ENCODE results near the gene GPR157.

GPR157 gene

GRCh38 chr1:9093091-9093490 is 35.8 kb downstream of the GPR157 start:
- TF ChIP-seq ZBTB7A (IDR thresholded peaks at IDR 0.05; ENCODE audit: low read depth) (no peak), REST (IDR thresholded peaks at IDR 0.05; ENCODE audit: low read depth) (no peak), TAF1 (IDR thresholded peaks at IDR 0.05; ENCODE audit: low read depth) (no peak), FOXM1 (IDR thresholded peaks at IDR 0.05; ENCODE audit: borderline replicate concordance, low read depth) (no peak), RAD21 (IDR thresholded peaks at IDR 0.05; ENCODE audit: low read depth) (no peak), CEBPB (IDR thresholded peaks at IDR 0.05) (no peak), NFIC (IDR thresholded peaks at IDR 0.05) (no peak), EP300 (IDR thresholded peaks at IDR 0.05; ENCODE audit: borderline replicate concordance) (no peak), YY1 (IDR thresholded peaks at IDR 0.05; ENCODE audit: low read depth) (no peak), USF1 (IDR thresholded peaks at IDR 0.05) (no peak), EGR1 (IDR thresholded peaks at IDR 0.05) (no peak), MAX (IDR thresholded peaks at IDR 0.05) (no peak), TCF12 (IDR thresholded peaks at IDR 0.05; ENCODE audit: low read depth) (no peak), TEAD4 (IDR thresholded peaks at IDR 0.05) (no peak)

- TF ChIP-seq USF1 (IDR thresholded peaks at IDR 0.05) = no peak
- no peak for TF ChIP-seq REST (IDR thresholded peaks at IDR 0.05; ENCODE audit: low read depth)
- TF ChIP-seq YY1 (IDR thresholded peaks at IDR 0.05; ENCODE audit: low read depth) = no peak
- no peak for TF ChIP-seq TAF1 (IDR thresholded peaks at IDR 0.05; ENCODE audit: low read depth)
- no peak for TF ChIP-seq FOXM1 (IDR thresholded peaks at IDR 0.05; ENCODE audit: borderline replicate concordance, low read depth)
- TF ChIP-seq RAD21 (IDR thresholded peaks at IDR 0.05; ENCODE audit: low read depth) = no peak
- TF ChIP-seq CREB1 (IDR thresholded peaks at IDR 0.05; ENCODE audit: low read depth) = no peak
- TF ChIP-seq CEBPB (IDR thresholded peaks at IDR 0.05) = no peak
- TF ChIP-seq MAX (IDR thresholded peaks at IDR 0.05) = no peak
- no peak for TF ChIP-seq TEAD4 (IDR thresholded peaks at IDR 0.05)
- no peak for TF ChIP-seq TCF12 (IDR thresholded peaks at IDR 0.05; ENCODE audit: low read depth)
- TF ChIP-seq EGR1 (IDR thresholded peaks at IDR 0.05) = no peak
- no peak for TF ChIP-seq ZBTB7A (IDR thresholded peaks at IDR 0.05; ENCODE audit: low read depth)
- no peak for TF ChIP-seq NFIC (IDR thresholded peaks at IDR 0.05)
- no peak for TF ChIP-seq EP300 (IDR thresholded peaks at IDR 0.05; ENCODE audit: borderline replicate concordance)
Measured at GRCh38 chr1:9088807-9089206, 40.1 kb downstream of the GPR157 start.

GRCh38 chr1:9087411-9088125 is 41.3 kb downstream of the GPR157 start:
- TF ChIP-seq EP300 (IDR thresholded peaks at IDR 0.05; ENCODE audit: borderline replicate concordance) (no peak), NFIC (IDR thresholded peaks at IDR 0.05) (no peak), RAD21 (IDR thresholded peaks at IDR 0.05; ENCODE audit: low read depth) (no peak), TEAD4 (IDR thresholded peaks at IDR 0.05) (no peak), REST (IDR thresholded peaks at IDR 0.05; ENCODE audit: low read depth) (no peak), USF1 (IDR thresholded peaks at IDR 0.05) (no peak), MAX (IDR thresholded peaks at IDR 0.05) (no peak), TCF12 (IDR thresholded peaks at IDR 0.05; ENCODE audit: low read depth) (no peak), EGR1 (IDR thresholded peaks at IDR 0.05) (no peak), TAF1 (IDR thresholded peaks at IDR 0.05; ENCODE audit: low read depth) (no peak), CEBPB (IDR thresholded peaks at IDR 0.05) (no peak), FOXM1 (IDR thresholded peaks at IDR 0.05; ENCODE audit: borderline replicate concordance, low read depth) (no peak), ZBTB7A (IDR thresholded peaks at IDR 0.05; ENCODE audit: low read depth) (no peak)

All from Ishikawa (cell line).